Ovary (tissue), 3 donors: Measurements from ENCODE around the gene CAMTA1.

Experiments used
- CTCF ChIP-seq, 3 donors: fragments of 450-650 bp in 2 of 3; fragments of 200-600 bp in 1 of 3; IDR thresholded peaks; one replicate each; pipeline versions ENCODE4 v1.5.1 to v1.8.0; 2016 to 2022; ENCODE audit warnings: antibody characterized with exemption in 3 of 3, mild to moderate bottlenecking in 1 of 3
- EP300 ChIP-seq: sonication (generic); formaldehyde crosslinking; IDR thresholded peaks from one replicate; pipeline ENCODE4 v1.6.1; 2017; ENCODE audit warnings: antibody characterized with exemption
- POLR2A ChIP-seq: fragments of 450-650 bp; IDR thresholded peaks from one replicate; pipeline ENCODE4 v1.6.1; 2017; ENCODE audit warnings: antibody characterized with exemption, mild to moderate bottlenecking, moderate library complexity
- donor health status: DM: no; HTN: no; CAD: no.

GRCh38 chr1:7583291-7584096 lies 798.2 kb downstream of the CAMTA1 start:
- no peak for TF ChIP-seq EP300
- TF ChIP-seq CTCF (IDR thresholded peaks at IDR 0.05) = no peak
- TF ChIP-seq POLR2A = no peak
